Endothelial cell of umbilical vein (primary cell): Measurements from ENCODE around the gene ABHD13. TPM values are rescaled to one million over a fixed set of nuclear protein-coding genes. Genes with fewer than 3 reads are reported as not detected.

Experiments
- BruUV-seq: library from RNA; stranded (reverse); fragments of 400-500 nt; replicated peaks from 2 replicates; lab custom pipeline; 2021; lab: Mats Ljungman, UMichigan
- CTCF ChIA-PET: fragments of 300-600, 350-600 bp; sonication (Branson Sonifier 250); formaldehyde crosslinking; loops from one replicate; lab custom pipeline; 2021; ENCODE audit warnings: antibody characterized with exemption, inconsistent platforms; lab: Charles Lee
- POLR2A ChIA-PET: fragments of 300-600, 350-600 bp; sonication (Branson Sonifier 250); formaldehyde crosslinking; loops from one replicate; lab custom pipeline; 2021; ENCODE audit warnings: antibody characterized with exemption, inconsistent platforms; lab: Charles Lee
- DNase-seq: peaks from one replicate; pipeline ENCODE4 v3.0.0-alpha.2; 2011; ENCODE audit warnings: low read depth, low spot score
- FAIRE-seq: peaks from 2 replicates; lab custom pipeline; 2011; peaks lifted over from hg19 to GRCh38; lab: Jason Lieb, UNC
- H2AFZ ChIP-seq: 2 replicates; pipeline ENCODE4 v1.6.0; 2012; ENCODE audit warnings: low read depth, low read length, control low read depth, inconsistent platforms
- H3K27ac ChIP-seq: 2 replicates; pipeline ENCODE4 v1.5.1; 2011; ENCODE audit warnings: low read depth, mild to moderate bottlenecking, control low read depth, low read length, moderate library complexity; ENCODE audit not compliant: insufficient read depth
- H3K27me3 ChIP-seq, 2 experiments: 2 replicates each; pipeline versions ENCODE4 v1.6.0 to v1.6.1; 2011; ENCODE audit warnings: low read length in 2 of 2, mixed read lengths in 1 of 2; ENCODE audit not compliant: control insufficient read depth in 2 of 2, insufficient read depth in 2 of 2
- H3K36me3 ChIP-seq, 2 experiments: 2 replicates in 1 of 2; 3 replicates in 1 of 2; pipeline ENCODE4 v1.5.1; 2011; ENCODE audit warnings: low read length in 2 of 2, mild to moderate bottlenecking in 1 of 2, moderate library complexity in 1 of 2; ENCODE audit not compliant: control insufficient read depth in 2 of 2, insufficient read depth in 2 of 2; ENCODE audit errors: extremely low read depth in 1 of 2
- H3K4me1 ChIP-seq: 3 replicates; pipeline ENCODE4 v1.5.1; 2011; ENCODE audit warnings: mild to moderate bottlenecking, low read length; ENCODE audit not compliant: control insufficient read depth, insufficient read depth; ENCODE audit errors: extremely low read depth
- H3K4me2 ChIP-seq: 2 replicates; pipeline ENCODE4 v1.6.1; 2011; ENCODE audit warnings: low read length, control low read depth, mixed read lengths; ENCODE audit not compliant: insufficient read depth
- H3K4me3 ChIP-seq, 3 experiments: fragments of 200-600 bp in 1 of 3; sonication (generic), shearing (Covaris generic) in 1 of 3; replicated peaks in 1 of 3; 2 replicates each; pipeline ENCODE4 v1.5.1; 2011 to 2016; ENCODE audit warnings: control low read depth in 3 of 3, low read length in 3 of 3, mild to moderate bottlenecking in 2 of 3, inconsistent platforms in 1 of 3, low read depth in 1 of 3, moderate library complexity in 1 of 3; ENCODE audit not compliant: insufficient read depth in 1 of 3
- H3K79me2 ChIP-seq: 2 replicates; pipeline ENCODE4 v1.6.0; 2012; ENCODE audit warnings: low read length, inconsistent platforms; ENCODE audit not compliant: control insufficient read depth, insufficient read depth
- H3K9ac ChIP-seq: replicated peaks from 2 replicates; pipeline ENCODE3; 2011; ENCODE audit warnings: low read length, control low read depth; ENCODE audit not compliant: insufficient read depth; ENCODE audit errors: extremely low read depth
- H3K9me1 ChIP-seq: replicated peaks from 3 replicates; pipeline ENCODE4 v1.6.0; 2011; ENCODE audit warnings: mild to moderate bottlenecking, low read length; ENCODE audit not compliant: control insufficient read depth, insufficient read depth; ENCODE audit errors: extremely low read depth
- H3K9me3 ChIP-seq: replicated peaks from 2 replicates; pipeline ENCODE4 v1.5.1; 2012; ENCODE audit warnings: low read length, inconsistent platforms; ENCODE audit not compliant: control insufficient read depth, insufficient read depth
- H4K20me1 ChIP-seq: replicated peaks from 2 replicates; pipeline ENCODE3; 2011; ENCODE audit warnings: mild to moderate bottlenecking, low read length; ENCODE audit not compliant: control insufficient read depth, insufficient read depth; ENCODE audit errors: extremely low read depth
- EZH2 ChIP-seq: IDR thresholded peaks from 2 replicates; pipeline ENCODE4 v1.6.1; 2012; ENCODE audit warnings: borderline replicate concordance, low read depth, mild to moderate bottlenecking, moderate library complexity, low read length, inconsistent platforms; ENCODE audit not compliant: severe bottlenecking
- FOS ChIP-seq: IDR thresholded peaks from 2 replicates; pipeline ENCODE4 v1.6.1; 2011; ENCODE audit warnings: mild to moderate bottlenecking, low read length, moderate library complexity, borderline replicate concordance; ENCODE audit not compliant: insufficient read depth
- GATA2 ChIP-seq: IDR thresholded peaks from 2 replicates; pipeline ENCODE4 v1.7.0; 2011; ENCODE audit warnings: low read depth, mild to moderate bottlenecking, moderate library complexity, mixed read lengths, low read length; ENCODE audit not compliant: insufficient read length, insufficient read depth
- JUN ChIP-seq: IDR thresholded peaks from 2 replicates; pipeline ENCODE4 v1.6.1; 2011; ENCODE audit warnings: borderline replicate concordance, low read depth; ENCODE audit not compliant: insufficient read length, insufficient read depth
- MYC ChIP-seq: IDR thresholded peaks from one replicate; pipeline ENCODE4 v1.6.1; 2011; ENCODE audit warnings: mild to moderate bottlenecking, low read depth, low read length
- POLR2A ChIP-seq: IDR thresholded peaks from 2 replicates; pipeline ENCODE4 v1.6.1; 2012; ENCODE audit warnings: low read depth, mild to moderate bottlenecking, control low read depth, low read length
- POLR2AphosphoS5 ChIP-seq: IDR thresholded peaks from 2 replicates; pipeline ENCODE4 v1.6.1; 2012; ENCODE audit warnings: low read depth, mild to moderate bottlenecking, control low read depth, low read length, moderate library complexity; ENCODE audit not compliant: insufficient read depth
- dilution Hi-C: fragments of 300-500 bp; cut with MboI; formaldehyde crosslinking; loops from one replicate; pipeline ENCODE4 v1.15.0; 2019; ENCODE audit warnings: low sequenced_read_pairs; ENCODE audit not compliant: extremely low pct_ligation_motif_present
- intact Hi-C: fragments of 100-400 bp; cut with micrococcal nuclease; formaldehyde crosslinking; loops from one replicate; pipeline ENCODE4 v1.10.0; 2022
- polyA plus RNA-seq, 4 experiments: library from polyadenylated mRNA; depleted of rRNA in 3 of 4; stranded (reverse) in 3 of 4; unstranded in 1 of 4; fragments of >200 nt; gene quantifications; 2 replicates each; pipeline versions ENCODE4 v1.2.1 to v1.2.3, GENCODE V29; 2011 to 2012; ENCODE audit warnings: missing spikeins in 1 of 4
- total RNA-seq: library from RNA; stranded (reverse); gene quantifications from 2 replicates; pipeline ENCODE4 v1.2.3, GENCODE V29; 2021
- TF ChIP-seq, protein P1 (sequence below): IDR thresholded peaks from 2 replicates; pipeline ENCODE4 v1.6.1; 2011; ENCODE audit not compliant: insufficient read depth, insufficient read length
- TF ChIP-seq, protein P2 (sequence below), 2 donors: IDR thresholded peaks; 1 replicate in 1 of 2; 2 replicates in 1 of 2; pipeline ENCODE4 v1.5.1; 2011; ENCODE audit warnings: low read length in 2 of 2, mild to moderate bottlenecking in 2 of 2, moderate library complexity in 2 of 2, control low read depth in 1 of 2, inconsistent platforms in 1 of 2, low read depth in 1 of 2; ENCODE audit not compliant: insufficient read depth in 1 of 2; ENCODE audit errors: extremely low read depth in 1 of 2

ABHD13 gene
- total and polyA plus RNA-seq, 2 donors (not counting 3 experiments of a cell fraction or from before 2014, with no cell fraction given), result 3.9 to 7.2 TPM

DNA sequence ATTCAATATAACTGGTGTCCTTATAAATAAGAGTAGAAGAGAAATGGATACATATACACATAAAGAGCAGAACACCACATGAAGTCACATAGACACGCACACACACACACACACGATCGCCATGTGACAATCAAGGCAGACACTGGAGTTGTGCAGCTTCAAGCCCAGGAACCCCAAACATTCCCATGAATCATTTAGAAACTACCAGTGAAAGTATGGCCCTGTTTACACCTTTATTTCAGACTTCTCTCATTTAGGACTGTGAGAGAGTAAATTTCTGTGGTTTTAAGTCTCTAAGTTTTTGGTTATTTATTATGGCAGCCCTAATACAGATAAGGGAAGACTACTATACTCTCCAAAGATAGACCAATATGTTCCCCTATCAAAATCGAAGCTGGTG is 31.0 kb downstream of the ABHD13 start:
- H3K27ac ChIP-seq, result no peak overlapping the region
- POLR2A ChIA-PET, result no interaction called here
- H4K20me1 ChIP-seq, result no peaks in the 10 kb centered on the region
- no peaks in the 10 kb centered on the region for H3K9me3 ChIP-seq
- FAIRE-seq (no peak), DNase-seq (no peak)
- no TSS peak for BruUV-seq
- no peaks in the 10 kb centered on the region for H3K79me2 ChIP-seq
- no peak overlapping the region for H3K9ac ChIP-seq
- H2AFZ ChIP-seq, result no peak overlapping the region
- H3K36me3 ChIP-seq, result no peaks in the 10 kb centered on the region
- TF ChIP-seq, protein P1, sequence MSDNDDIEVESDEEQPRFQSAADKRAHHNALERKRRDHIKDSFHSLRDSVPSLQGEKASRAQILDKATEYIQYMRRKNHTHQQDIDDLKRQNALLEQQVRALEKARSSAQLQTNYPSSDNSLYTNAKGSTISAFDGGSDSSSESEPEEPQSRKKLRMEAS, result no peak
- TF ChIP-seq POLR2AphosphoS5, result no peak
- no peak for TF ChIP-seq POLR2A
- no peak for TF ChIP-seq EZH2
- TF ChIP-seq GATA2, result no peak
- TF ChIP-seq FOS, result no peak
- TF ChIP-seq JUN, result no peak
- no peaks in the 10 kb centered on the region for H3K9me1 ChIP-seq
- no peak overlapping the region for H3K4me3 ChIP-seq
- dilution Hi-C loops, result no loop called here
- H3K4me2 ChIP-seq, result no peak overlapping the region
- CTCF ChIA-PET, result no interaction called here
- H3K27me3 ChIP-seq, result no peaks in the 10 kb centered on the region
- intact Hi-C loops, result no loop called here
- no peaks in the 10 kb centered on the region for H3K4me1 ChIP-seq

DNA sequence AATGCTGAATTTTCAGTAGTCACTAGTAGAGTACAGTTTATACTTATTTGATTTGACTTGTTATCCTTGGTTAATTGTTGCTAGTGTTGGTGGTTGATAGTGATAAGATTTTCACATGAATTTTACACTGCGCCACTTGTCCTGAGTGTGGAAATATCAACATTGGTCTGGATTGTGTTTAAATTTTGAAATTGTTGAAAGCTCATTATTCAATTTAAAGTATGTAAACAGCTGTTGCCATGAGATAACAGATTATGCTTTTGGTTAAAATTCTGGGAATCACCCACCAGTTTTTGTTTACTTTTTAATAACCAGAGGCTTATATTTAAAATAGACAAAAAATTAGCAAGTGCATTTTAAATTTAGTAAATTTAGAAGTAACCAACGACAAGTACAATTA is 39.1 kb downstream of the ABHD13 start:
- DNase-seq, result no peak
- Histone ChIP-seq H4K20me1 (no peaks in the 10 kb centered on the region), H3K36me3 (no peaks in the 10 kb centered on the region), H3K4me2 (no peak overlapping the region), H3K27ac (no peak overlapping the region), H3K79me2 (no peaks in the 10 kb centered on the region), H3K4me1 (no peaks in the 10 kb centered on the region), H3K9me3 (no peaks in the 10 kb centered on the region), H2AFZ (no peak overlapping the region), H3K9me1 (no peaks in the 10 kb centered on the region), H3K27me3 (no peaks in the 10 kb centered on the region), H3K9ac (no peak overlapping the region), H3K4me3 (no peak overlapping the region)
- intact Hi-C loops, result no loop called here
- CTCF ChIA-PET, result no interaction called here
- BruUV-seq, result no TSS peak
- TF ChIP-seq MYC (no peak), JUN (no peak), FOS (no peak), POLR2A (no peak), POLR2AphosphoS5 (no peak), EZH2 (no peak), GATA2 (no peak)
- TF ChIP-seq, protein P1, result no peak
- TF ChIP-seq, protein P2, sequence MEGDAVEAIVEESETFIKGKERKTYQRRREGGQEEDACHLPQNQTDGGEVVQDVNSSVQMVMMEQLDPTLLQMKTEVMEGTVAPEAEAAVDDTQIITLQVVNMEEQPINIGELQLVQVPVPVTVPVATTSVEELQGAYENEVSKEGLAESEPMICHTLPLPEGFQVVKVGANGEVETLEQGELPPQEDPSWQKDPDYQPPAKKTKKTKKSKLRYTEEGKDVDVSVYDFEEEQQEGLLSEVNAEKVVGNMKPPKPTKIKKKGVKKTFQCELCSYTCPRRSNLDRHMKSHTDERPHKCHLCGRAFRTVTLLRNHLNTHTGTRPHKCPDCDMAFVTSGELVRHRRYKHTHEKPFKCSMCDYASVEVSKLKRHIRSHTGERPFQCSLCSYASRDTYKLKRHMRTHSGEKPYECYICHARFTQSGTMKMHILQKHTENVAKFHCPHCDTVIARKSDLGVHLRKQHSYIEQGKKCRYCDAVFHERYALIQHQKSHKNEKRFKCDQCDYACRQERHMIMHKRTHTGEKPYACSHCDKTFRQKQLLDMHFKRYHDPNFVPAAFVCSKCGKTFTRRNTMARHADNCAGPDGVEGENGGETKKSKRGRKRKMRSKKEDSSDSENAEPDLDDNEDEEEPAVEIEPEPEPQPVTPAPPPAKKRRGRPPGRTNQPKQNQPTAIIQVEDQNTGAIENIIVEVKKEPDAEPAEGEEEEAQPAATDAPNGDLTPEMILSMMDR (IDR thresholded peaks at IDR 0.05; ENCODE audit: extremely low read depth in 1 of 2, insufficient read depth in 1 of 2, low read depth in 1 of 2, low read length in 2 of 2), result no peak
- dilution Hi-C loops, result no loop called here
- no peak for FAIRE-seq
- POLR2A ChIA-PET, result no interaction called here
